Measurements from ENCODE around the gene PPEF2.

DNA sequence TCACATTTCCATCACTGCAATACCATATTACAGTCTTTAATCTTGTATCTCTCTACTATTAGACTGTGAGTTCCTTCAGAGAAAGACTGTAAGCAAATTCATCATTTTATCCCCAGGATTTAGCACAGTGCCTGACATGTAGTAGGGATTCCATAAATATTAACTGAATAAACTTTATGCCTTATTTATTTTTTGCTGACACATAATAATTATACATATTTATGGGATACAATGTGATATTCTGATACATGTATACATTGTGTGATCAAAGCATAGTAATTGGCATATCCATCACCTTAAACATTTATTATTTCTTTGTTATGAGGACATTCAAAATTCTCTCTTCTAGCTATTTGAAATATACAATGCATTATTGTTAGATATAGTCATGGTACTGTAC lies 3.7 kb downstream of the PPEF2 start:
- TF ChIP-seq, protein P1, sequence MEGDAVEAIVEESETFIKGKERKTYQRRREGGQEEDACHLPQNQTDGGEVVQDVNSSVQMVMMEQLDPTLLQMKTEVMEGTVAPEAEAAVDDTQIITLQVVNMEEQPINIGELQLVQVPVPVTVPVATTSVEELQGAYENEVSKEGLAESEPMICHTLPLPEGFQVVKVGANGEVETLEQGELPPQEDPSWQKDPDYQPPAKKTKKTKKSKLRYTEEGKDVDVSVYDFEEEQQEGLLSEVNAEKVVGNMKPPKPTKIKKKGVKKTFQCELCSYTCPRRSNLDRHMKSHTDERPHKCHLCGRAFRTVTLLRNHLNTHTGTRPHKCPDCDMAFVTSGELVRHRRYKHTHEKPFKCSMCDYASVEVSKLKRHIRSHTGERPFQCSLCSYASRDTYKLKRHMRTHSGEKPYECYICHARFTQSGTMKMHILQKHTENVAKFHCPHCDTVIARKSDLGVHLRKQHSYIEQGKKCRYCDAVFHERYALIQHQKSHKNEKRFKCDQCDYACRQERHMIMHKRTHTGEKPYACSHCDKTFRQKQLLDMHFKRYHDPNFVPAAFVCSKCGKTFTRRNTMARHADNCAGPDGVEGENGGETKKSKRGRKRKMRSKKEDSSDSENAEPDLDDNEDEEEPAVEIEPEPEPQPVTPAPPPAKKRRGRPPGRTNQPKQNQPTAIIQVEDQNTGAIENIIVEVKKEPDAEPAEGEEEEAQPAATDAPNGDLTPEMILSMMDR (IDR thresholded peaks at IDR 0.05), result no peak
- no peak for TF ChIP-seq ZFX (IDR thresholded peaks at IDR 0.05; ENCODE audit: borderline replicate concordance)
